Heart left ventricle (tissue), 13 donors: ENCODE results near the gene IRF8.

Experiments
- POLR2A ChIP-seq, 2 donors: fragments of 450-650 bp; IDR thresholded peaks; one replicate each; pipeline ENCODE4 v1.6.1; 2017; ENCODE audit warnings: antibody characterized with exemption in 2 of 2, mild to moderate bottlenecking in 2 of 2, moderate library complexity in 2 of 2
- TF ChIP-seq, protein P1 (sequence below), 12 donors: fragments of 200-600 bp; sonication (generic) in 4 of 12; IDR thresholded peaks; one replicate each; pipeline versions ENCODE4 v1.5.0 to v1.8.0; 2018 to 2022; ENCODE audit warnings: antibody characterized with exemption in 12 of 12, mild to moderate bottlenecking in 5 of 12
- donor health status: ischemic (EF 13 %, LVEDD 7.1; RV severe dilation, severe dysfunction).
- donor health status: DM: no; HTN: yes; CAD: no.
- donor health status: DM: no; HTN: no; CAD: no.
- donor health status: ischemic (EF 25% LVEDD 6.9; RV normal size, moderate dysfunction).
- donor health status: ischemic (EF 25% LVEDD 5.7; RV mildly dilated, moderate dysfunction).
- donor health status: ischemic (EF 35%, LVEDD 5.7; RV mildly dilated, moderate dysfunction).
- donor health status: nonischemic (EF 11% LVEDD 7.7; RV severe dilation, severe dysfunction).
- donor health status: DM: yes; HTN: yes; CAD: no.
- donor health status: PGD.
- donor health status: ischemic (EF 29% LVEDD 5.4; RV normal size, mild dysfunction).
- donor health status: nonischemic (EF 23%, LVEDD 6.1; RV moderate dilation, normal function).

DNA sequence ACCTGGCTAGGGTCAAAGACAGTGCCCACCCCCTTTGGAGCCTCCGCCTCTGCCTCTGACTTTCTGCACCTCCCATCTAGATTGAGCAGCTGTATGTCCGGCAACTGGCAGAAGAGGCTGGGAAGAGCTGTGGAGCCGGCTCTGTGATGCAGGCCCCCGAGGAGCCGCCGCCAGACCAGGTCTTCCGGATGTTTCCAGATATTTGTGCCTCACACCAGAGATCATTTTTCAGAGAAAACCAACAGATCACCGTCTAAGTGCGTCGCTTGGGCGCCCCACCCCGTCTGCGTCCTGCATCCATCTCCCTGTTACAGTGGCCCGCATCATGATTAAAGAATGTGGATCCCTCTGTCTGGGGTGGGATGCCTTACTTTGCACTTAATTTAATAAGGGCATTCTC lies 22.1 kb downstream of the IRF8 start:
- TF ChIP-seq, protein P1, sequence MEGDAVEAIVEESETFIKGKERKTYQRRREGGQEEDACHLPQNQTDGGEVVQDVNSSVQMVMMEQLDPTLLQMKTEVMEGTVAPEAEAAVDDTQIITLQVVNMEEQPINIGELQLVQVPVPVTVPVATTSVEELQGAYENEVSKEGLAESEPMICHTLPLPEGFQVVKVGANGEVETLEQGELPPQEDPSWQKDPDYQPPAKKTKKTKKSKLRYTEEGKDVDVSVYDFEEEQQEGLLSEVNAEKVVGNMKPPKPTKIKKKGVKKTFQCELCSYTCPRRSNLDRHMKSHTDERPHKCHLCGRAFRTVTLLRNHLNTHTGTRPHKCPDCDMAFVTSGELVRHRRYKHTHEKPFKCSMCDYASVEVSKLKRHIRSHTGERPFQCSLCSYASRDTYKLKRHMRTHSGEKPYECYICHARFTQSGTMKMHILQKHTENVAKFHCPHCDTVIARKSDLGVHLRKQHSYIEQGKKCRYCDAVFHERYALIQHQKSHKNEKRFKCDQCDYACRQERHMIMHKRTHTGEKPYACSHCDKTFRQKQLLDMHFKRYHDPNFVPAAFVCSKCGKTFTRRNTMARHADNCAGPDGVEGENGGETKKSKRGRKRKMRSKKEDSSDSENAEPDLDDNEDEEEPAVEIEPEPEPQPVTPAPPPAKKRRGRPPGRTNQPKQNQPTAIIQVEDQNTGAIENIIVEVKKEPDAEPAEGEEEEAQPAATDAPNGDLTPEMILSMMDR (IDR thresholded peaks at IDR 0.05), result no peak
- no peak for TF ChIP-seq POLR2A (IDR thresholded peaks at IDR 0.05)
